NCI-H2196 (cell line): ENCODE measurements around the gene C8G.
A peak's percentile ranks its signal among the peaks of the same experiment; 100 is the strongest.

Source experiments
- DNase-seq: peaks from one replicate; lab custom pipeline; 2025; ENCODE audit not compliant: unreplicated experiment; lab: John Stamatoyannopoulos, UW

Gene C8G

DNA sequence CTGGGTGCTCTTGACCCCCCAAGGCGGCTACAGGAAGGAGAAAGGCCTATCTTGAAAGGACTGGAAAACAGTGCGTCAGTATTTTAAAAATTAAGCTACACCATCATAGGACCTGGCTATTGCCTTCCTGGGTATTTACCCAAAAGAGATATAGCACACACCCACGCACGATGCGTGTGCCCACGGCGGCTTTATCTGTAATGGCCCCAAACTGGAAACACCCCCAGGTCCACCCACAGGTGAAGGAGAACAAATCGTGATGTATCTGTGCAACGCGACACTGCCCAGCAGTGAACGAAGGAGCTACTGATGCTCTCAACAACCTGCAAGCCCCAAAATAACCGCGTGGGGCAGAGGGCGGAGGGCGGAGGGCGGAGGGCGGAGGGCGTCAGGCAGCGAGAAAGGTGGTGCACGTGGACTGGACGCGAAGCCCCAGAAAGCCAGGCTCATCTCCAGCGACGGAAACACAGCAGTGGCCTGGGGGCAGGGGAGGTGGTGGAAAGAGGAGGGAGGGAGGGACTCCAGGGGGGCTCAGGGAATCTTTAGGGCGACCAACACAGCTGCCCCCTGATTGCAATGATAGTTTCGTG is 19.9 kb downstream of the C8G start:
- DNase-seq, result no peak

- no peak for DNase-seq
Observed at GRCh38 chr9:136965771-136966484, 20.9 kb downstream of the C8G start.

DNA sequence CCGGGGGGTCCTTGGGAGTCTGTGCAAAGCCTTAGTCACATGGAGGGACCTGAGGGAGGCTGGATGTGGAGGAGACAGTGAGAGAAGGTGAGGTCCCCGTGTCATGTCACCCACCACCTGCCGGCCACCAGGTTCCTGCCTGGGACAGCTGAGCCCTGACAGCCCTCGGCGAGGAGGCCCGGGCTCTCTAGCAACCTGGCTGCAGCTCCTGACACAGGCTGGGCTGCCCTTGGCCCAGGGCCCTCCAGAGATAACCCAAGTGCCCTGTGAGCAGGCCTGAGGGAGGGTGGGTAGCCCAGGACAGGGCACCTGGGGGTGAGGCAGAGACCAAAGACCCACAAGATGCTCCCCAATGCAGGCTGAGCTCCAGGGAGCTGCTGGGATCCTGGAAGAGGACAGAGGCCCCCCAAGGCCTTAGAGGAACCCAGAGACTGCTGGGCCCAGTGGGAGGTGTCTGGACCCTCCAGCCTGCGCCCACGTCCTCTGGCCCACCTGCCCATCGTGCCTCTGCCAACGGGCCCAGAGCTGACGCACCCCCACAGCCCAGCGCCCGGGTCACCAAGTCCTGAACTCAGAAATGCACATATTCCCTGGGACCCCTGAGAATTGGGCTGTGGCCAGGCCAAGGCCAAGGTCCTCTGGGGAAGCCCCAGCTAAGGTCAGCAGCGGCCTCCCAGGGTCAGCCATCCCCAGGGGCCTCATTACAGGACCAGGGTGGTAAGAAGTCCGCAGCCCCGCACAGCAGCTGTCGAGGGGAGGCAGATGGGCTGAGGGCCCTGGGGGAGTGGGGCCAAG is 23.5 kb downstream of the C8G start:
- no peak for DNase-seq

DNA sequence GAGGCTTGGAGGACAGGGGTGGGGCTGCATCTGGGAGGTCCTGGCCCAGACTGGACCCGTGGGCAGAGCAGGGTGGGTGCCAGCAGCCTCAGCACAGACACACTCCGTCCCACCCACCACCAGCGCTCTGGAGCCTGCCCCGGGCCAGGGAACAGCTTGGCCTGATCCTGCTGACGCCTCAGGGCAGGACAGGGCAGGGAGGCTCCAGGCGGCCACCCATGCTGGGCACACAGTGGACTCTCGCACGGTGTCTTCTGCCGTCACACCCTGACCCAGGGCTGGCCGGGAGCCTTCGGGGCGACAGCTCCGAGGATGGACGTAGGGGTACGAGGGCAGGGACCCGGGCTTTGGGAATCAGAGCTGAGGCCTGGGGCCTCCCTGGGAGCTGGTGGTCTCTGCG is 24.1 kb downstream of the C8G start:
- no peak for DNase-seq

DNA sequence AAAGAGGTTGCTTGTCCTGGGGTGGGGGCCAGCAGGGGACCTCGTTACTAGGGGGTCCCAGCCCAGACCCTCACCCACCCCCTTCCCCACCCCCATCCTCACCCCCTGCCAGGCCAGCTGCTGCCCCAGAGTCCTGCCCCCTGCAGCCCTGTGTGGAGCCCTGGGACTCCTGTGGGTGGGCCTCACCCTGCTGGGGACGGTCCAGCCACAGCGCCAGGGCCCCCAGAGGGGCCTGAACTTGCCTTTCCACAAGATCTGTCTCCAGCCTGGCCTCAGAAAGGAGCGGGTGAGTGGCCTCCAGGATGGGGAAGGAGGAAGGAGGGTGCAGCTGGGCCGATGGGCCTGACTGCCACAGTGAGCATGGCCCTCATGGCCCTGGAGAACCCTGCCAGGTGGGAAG is 24.7 kb downstream of the C8G start:
- DNase-seq, result no peak

GRCh38 chr9:136970361-136970760 is 25.3 kb downstream of the C8G start:
- no peak for DNase-seq

DNA sequence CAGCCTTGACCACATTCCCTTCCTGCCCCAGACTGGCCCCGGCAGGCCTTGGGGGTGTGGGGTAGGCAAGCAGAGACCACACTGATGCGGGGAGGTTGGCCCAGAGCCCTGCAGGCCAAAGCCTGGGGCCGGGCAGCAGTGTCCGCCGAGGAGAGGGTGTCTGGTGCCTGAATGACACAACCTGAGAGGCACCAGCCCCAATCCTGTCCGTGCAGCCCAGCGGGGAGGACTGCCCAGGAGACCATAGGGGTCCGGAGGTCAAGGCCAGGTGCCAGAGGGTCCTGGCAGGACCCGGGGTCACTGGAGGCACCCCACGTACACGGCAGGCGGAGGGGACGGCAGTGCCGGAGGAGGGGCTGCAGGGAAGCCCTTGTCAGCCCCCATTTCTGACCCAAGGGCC is 26.7 kb downstream of the C8G start:
- DNase-seq, result no peak

DNA sequence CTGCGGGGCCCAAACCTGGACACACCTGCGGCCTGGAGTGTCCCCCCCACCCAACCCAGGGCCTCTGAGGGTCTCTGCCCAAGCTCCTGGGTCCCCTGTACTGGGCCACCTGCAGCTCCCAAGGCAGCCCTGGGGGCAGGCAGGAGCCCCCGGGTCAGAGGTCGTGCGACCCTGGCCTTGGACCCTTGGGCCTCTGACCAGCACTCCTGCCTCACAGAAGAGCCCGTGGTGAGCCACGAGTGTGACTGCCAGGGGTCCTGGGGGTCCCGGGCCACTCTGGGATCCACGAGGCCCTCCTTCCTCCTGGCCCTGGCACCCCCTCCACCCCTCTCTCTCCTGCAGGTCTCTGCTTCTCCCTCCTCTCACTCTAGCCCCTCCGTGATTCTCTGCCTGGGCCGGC is 27.3 kb downstream of the C8G start:
- DNase-seq, result no peak

DNA sequence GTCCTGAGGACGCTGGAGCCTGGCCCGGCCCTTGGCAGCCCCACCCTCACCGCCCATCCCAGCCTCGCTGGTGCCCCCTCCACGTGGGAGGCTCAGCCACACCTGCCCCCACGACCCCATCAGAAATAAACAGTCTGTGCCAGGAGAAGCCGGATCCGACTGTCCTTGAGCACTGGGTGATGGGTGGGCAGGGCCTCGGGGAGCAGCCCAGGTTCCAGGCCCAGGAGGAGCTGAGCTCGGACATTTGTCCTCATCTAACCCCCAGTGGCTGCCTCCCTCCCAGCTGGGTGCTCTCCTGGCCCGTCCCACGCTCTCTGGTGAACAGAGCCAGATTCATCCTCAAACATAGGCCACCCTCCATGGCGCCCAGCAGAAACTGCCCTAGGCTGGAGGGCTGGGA is 27.7 kb downstream of the C8G start:
- no peak for DNase-seq

- DNase-seq, result no peak
Observed at GRCh38 chr9:136973618-136974617, 28.9 kb downstream of the C8G start.

DNA sequence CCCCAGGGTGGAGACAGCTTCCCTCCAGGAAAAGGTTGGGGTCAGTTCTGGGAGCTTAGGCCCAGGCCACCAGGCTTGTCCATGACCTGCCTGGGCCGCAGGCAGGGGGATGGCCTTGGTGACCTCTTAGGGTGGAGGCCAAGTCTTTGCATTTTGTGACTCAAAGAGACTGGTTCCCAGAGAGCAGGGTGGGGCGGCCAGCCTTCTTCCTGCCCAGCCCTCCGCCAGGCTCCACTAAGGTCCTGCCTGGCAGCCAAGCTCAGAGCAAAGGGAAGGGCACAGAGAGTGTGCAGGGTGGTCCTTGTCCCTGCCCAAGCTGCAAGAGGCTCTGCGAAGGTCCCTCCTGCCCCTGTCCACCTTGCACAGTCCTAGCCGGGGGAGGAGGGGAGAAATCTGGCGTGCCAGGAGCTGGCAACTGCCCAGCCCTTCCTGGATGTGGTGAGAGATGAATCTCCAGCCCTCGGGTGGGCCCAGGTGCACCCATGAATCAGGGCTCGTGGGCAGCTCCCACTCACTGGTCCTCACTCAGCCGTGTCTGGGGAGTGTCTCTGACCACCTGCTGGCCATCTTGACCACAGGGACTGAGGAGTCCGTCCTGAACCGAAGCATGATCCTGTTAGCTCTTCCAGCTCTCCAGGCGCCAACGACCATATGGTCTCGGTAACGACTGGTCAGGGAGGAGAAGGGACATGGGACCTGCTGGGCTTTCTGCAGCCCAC is 29.9 kb downstream of the C8G start:
- DNase-seq, result no peak

DNA sequence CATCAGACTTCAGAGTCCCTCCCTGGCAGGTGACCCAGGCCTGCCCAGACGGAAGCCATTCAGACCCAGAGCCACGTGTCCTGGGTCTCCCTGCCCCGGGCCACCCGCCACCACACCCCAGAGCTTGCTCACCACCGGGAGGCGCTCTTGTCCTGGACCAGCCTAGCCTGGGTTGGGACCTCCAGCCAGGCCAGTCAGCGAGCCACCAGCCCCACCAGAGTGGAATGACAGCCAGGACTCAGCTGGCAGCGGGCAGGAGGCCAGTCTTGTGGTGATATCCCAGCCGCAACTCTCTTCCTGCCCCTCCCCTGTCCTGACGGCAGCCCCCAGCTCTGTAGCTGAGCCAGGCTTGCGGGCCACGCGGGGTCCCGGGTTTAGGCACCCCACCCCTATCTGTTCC is 30.6 kb downstream of the C8G start:
- no peak for DNase-seq

DNA sequence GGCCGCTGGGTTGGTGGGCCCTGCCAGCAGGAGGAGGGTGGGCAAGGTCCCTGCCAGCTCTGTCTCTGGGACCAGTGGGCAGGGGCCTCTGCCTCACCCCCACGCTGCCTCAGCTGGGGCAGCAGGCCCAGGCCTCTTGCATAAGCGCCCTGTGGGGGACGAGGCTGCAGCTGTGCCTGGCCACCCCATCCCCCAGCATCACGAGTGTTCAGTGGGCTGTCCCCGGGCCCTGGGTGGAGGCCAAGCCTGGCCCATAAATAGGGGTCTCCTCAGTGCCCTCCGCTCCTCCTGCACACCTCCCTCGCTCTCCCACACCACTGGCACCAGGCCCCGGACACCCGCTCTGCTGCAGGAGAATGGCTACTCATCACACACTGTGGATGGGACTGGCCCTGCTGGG is 32.2 kb downstream of the C8G start, which contains the start of gene PTGDS:
Gene PTGDS, plus strand, starts transcription at position 282 of the 400 bp plus-strand sequence. Its CDS starts 75 bp downstream, at position 357.
- DNase-seq, result no peak

DNA sequence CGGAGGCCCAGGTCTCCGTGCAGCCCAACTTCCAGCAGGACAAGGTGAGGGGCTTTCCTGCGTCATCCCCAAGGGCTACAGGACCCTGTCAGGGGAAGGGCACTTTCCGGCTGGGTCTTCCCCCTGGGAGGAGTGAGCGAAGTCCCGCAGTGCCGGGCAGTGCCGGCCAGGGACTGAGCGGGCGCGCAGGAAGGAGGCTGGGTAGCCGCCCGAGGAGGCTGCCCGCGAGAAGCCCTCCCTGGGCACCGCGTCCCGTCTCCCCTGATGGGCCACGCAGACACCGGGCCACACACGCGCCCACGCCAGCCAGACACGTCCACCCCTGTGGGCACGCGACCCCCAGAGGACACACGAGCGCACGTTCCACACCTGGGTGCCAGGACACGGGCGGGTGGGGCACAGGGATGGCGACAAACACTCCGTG is 32.6 kb downstream of the C8G start:
- DNase-seq, result no peak

DNA sequence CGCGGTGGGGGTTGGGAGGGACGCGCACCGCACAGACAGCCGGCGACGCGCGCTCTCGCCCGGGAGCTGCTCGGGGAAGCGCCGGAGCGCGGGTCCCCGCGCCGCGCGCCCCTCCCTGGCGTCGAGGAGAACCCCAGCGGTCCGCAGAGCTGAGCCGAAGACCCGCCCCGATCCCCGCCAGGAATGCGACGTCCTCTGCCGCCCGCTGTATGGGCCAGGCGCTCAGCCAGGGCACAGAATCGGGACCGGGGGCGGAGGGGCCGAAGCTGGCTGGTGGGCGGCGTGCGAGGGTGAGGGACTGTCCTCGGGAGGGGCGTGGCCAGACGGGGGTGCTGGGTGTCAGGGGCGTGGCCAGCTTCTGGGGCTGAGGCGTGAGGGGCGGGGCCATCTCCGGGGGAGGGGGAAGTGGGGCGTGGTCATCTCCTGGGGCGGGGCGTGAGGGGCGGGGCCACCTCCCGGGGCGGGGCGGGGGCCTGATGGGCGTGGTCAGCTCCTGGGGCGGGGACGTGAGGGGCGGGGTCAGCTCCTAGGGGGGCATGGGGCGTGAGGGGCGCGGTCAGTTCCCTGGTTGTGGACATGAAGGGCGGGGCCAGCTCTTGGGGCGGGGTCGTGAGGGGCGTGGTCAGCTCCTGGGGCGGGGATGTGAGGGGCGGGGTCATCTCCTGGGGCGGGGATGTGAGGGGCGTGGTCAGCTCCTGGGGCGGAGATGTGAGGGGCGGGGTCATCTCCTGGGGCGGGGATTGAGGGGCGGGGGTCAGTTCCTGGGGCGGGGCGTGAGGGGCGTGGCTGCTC is 33.2 kb downstream of the C8G start:
- DNase-seq, result peak; percentile 81

DNA sequence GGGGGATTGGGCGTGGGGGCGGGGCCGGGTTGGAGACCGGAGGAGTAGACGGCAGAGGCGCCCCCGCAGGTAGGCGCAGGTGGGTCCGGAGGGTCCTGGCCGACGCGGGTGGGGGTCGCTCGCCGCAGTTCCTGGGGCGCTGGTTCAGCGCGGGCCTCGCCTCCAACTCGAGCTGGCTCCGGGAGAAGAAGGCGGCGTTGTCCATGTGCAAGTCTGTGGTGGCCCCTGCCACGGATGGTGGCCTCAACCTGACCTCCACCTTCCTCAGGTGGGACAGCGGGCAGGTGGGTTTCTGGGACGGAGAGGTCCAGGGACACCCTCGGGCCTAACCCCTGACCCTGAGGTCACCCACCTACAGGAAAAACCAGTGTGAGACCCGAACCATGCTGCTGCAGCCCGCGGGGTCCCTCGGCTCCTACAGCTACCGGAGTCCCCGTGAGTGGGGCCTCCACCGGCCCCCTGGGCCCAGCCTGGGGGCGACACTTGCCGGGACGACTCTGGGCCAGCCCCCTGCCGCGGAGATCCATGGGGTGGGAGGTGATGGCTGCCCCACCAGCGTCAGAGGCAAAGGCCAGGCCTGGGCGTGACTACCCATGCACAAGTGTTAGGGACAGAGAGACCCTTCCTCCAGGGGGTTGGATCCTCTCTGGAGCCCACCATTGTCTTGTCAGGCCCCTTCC is 34.0 kb downstream of the C8G start:
- DNase-seq, result no peak

DNA sequence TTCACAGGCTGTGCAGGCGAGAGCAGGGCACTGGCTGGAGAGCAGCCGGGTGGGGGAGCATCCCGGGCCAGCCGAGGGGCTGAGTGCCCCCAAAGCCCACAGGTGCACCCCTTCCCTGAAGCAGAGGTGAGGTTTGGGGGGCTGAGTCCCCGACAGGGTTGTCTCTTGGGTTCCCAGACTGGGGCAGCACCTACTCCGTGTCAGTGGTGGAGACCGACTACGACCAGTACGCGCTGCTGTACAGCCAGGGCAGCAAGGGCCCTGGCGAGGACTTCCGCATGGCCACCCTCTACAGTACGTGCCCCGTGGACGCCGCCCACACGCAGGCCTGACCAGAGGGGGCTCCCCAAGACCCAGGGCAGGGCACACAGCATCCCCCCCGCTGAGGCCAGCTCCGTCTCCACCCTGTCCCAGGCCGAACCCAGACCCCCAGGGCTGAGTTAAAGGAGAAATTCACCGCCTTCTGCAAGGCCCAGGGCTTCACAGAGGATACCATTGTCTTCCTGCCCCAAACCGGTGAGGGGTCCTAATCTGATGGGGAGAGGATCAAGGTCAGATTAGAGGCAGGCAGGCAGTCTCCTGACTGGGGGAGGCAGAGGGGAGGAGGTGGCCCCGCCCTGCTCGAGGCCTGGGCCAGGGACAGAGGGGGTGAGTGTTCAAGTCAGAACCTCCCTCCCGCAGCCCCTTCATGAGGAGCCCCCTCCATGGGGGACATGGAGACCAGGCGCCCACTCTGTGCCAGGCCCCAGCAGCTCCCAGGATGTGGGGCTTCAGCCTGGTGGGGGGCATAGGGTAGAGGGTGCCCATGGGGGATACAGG is 34.9 kb downstream of the C8G start:
- no peak for DNase-seq
